Heart left ventricle (tissue), 13 donors: ENCODE measurements around the gene RIN3.

Experiments
- CTCF ChIP-seq, 12 donors: fragments of 200-600 bp; sonication (generic) in 4 of 12; IDR thresholded peaks; one replicate each; pipeline versions ENCODE4 v1.5.0 to v1.8.0; 2018 to 2022; ENCODE audit warnings: antibody characterized with exemption in 12 of 12, mild to moderate bottlenecking in 5 of 12
- POLR2A ChIP-seq, 2 donors: fragments of 450-650 bp; IDR thresholded peaks; one replicate each; pipeline ENCODE4 v1.6.1; 2017; ENCODE audit warnings: antibody characterized with exemption in 2 of 2, mild to moderate bottlenecking in 2 of 2, moderate library complexity in 2 of 2
- donor health status: ischemic (EF 13 %, LVEDD 7.1; RV severe dilation, severe dysfunction).
- donor health status: DM: no; HTN: yes; CAD: no.
- donor health status: DM: no; HTN: no; CAD: no.
- donor health status: ischemic (EF 25% LVEDD 6.9; RV normal size, moderate dysfunction).
- donor health status: ischemic (EF 25% LVEDD 5.7; RV mildly dilated, moderate dysfunction).
- donor health status: ischemic (EF 35%, LVEDD 5.7; RV mildly dilated, moderate dysfunction).
- donor health status: nonischemic (EF 11% LVEDD 7.7; RV severe dilation, severe dysfunction).
- donor health status: DM: yes; HTN: yes; CAD: no.
- donor health status: PGD.
- donor health status: ischemic (EF 29% LVEDD 5.4; RV normal size, mild dysfunction).
- donor health status: nonischemic (EF 23%, LVEDD 6.1; RV moderate dilation, normal function).

DNA sequence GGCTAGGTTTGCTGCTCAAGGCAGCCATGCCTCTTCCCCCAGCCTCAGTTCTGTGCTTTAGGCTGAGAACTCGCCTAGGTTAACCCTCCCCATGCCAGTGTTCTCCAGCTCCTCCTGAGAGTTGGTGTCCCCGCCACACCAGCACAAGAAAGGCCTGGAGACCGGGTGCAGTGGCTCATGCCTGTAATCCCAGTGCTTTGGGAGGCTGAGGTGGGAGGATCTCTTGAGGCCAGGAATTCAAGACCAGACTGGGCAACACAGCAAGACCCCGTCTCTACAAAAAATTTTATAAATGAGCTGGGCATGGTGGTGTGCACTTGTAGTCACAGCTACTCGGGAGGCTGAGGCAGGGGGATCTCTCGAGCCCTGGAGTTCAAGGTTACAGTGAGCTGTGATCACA is 10.2 kb downstream of the RIN3 start:
- TF ChIP-seq CTCF (IDR thresholded peaks at IDR 0.05) (no peak), POLR2A (IDR thresholded peaks at IDR 0.05) (no peak)
